ENCODE data around the gene FMN1.

The FMN1 gene

GRCh38 chr15:32879980-32880379, 314.5 kb downstream of the FMN1 start:
- Histone ChIP-seq H3K36me3 (ENCODE audit: control insufficient read depth, insufficient read depth, low read length) (no peaks in the 10 kb centered on the region), H3K27ac (ENCODE audit: low read length) (no peak overlapping the region), H3K9me3 (ENCODE audit: control insufficient read depth, insufficient read depth, low read length) (no peaks in the 10 kb centered on the region), H3K27me3 (ENCODE audit: control insufficient read depth, insufficient read depth, low read length) (no peaks in the 10 kb centered on the region), H3K4me3 (ENCODE audit: low read length) (no peak overlapping the region), H3K4me1 (ENCODE audit: control insufficient read depth, insufficient read depth, low read length) (no peaks in the 10 kb centered on the region)
- WGBS (ENCODE audit: insufficient coverage, insufficient read length) = no CpG with 5 or more reads among the region's 6 CpGs
- DNase-seq (ENCODE audit: low read depth, low spot score) = no peak

GRCh38 chr15:32878869-32879805, 315.4 kb downstream of the FMN1 start:
- Histone ChIP-seq H3K9me3 (ENCODE audit: control insufficient read depth, insufficient read depth, low read length) (no peaks in the 10 kb centered on the region), H3K4me1 (ENCODE audit: control insufficient read depth, insufficient read depth, low read length) (no peaks in the 10 kb centered on the region), H3K36me3 (ENCODE audit: control insufficient read depth, insufficient read depth, low read length) (no peaks in the 10 kb centered on the region), H3K27ac (ENCODE audit: low read length) (no peak overlapping the region), H3K27me3 (ENCODE audit: control insufficient read depth, insufficient read depth, low read length) (no peaks in the 10 kb centered on the region), H3K4me3 (ENCODE audit: low read length) (no peak overlapping the region)
- no CpG with 5 or more reads among the region's 5 CpGs for WGBS (ENCODE audit: insufficient coverage, insufficient read length)
- no peak for DNase-seq (ENCODE audit: low read depth, low spot score)

GRCh38 chr15:32878342-32878741, 316.2 kb downstream of the FMN1 start:
- no peak for DNase-seq (ENCODE audit: low read depth, low spot score)
- Histone ChIP-seq H3K27ac (ENCODE audit: low read length) (no peak overlapping the region), H3K27me3 (ENCODE audit: control insufficient read depth, insufficient read depth, low read length) (no peaks in the 10 kb centered on the region), H3K9me3 (ENCODE audit: control insufficient read depth, insufficient read depth, low read length) (no peaks in the 10 kb centered on the region), H3K4me1 (ENCODE audit: control insufficient read depth, insufficient read depth, low read length) (no peaks in the 10 kb centered on the region), H3K36me3 (ENCODE audit: control insufficient read depth, insufficient read depth, low read length) (no peaks in the 10 kb centered on the region), H3K4me3 (ENCODE audit: low read length) (no peak overlapping the region)
- no CpG with 5 or more reads among the region's 1 CpG for WGBS (ENCODE audit: insufficient coverage, insufficient read length)

DNA sequence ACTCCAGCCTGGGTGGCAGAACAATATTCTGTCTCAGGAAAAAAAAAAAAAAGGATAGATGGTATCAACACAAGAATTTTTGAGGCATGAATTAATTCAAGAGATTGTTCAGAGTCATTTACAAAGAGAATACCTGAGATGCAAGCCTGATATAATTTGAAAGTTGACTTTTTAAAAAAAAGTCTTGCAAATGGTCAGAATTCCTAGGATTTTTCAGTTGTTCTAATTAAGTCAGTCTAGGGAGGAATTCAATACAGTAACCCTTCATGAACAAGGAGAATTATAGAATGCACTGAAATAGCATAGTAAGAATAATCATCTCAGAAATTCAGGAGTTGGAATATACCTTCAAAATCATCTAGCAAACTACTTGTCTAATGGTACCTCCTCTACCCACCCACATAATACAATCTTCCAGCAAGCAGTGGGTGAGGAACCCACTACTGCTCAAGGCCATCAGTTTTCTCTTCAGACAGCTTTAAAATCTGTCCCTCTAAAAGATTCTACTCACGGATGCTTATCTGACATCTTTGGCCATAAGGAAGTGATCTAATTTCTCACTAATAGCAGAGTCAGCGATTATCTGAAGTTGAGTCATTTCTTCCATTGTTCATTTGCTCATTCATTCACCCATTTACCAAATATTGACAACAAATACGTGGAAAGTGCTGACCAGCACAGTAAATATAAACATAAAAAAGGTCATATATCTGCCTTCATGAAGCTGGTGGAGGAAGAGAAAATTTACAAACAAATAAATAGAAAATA, 317.1 kb downstream of the FMN1 start:
- Histone ChIP-seq H3K27ac (ENCODE audit: low read length) (no peak overlapping the region), H3K27me3 (ENCODE audit: control insufficient read depth, insufficient read depth, low read length) (no peaks in the 10 kb centered on the region), H3K36me3 (ENCODE audit: control insufficient read depth, insufficient read depth, low read length) (no peaks in the 10 kb centered on the region), H3K4me3 (ENCODE audit: low read length) (no peak overlapping the region), H3K9me3 (ENCODE audit: control insufficient read depth, insufficient read depth, low read length) (no peaks in the 10 kb centered on the region), H3K4me1 (ENCODE audit: control insufficient read depth, insufficient read depth, low read length) (no peaks in the 10 kb centered on the region)
- DNase-seq (ENCODE audit: low read depth, low spot score) = no peak
- WGBS (ENCODE audit: insufficient coverage, insufficient read length) = no CpG with 5 or more reads among the region's 3 CpGs

DNA sequence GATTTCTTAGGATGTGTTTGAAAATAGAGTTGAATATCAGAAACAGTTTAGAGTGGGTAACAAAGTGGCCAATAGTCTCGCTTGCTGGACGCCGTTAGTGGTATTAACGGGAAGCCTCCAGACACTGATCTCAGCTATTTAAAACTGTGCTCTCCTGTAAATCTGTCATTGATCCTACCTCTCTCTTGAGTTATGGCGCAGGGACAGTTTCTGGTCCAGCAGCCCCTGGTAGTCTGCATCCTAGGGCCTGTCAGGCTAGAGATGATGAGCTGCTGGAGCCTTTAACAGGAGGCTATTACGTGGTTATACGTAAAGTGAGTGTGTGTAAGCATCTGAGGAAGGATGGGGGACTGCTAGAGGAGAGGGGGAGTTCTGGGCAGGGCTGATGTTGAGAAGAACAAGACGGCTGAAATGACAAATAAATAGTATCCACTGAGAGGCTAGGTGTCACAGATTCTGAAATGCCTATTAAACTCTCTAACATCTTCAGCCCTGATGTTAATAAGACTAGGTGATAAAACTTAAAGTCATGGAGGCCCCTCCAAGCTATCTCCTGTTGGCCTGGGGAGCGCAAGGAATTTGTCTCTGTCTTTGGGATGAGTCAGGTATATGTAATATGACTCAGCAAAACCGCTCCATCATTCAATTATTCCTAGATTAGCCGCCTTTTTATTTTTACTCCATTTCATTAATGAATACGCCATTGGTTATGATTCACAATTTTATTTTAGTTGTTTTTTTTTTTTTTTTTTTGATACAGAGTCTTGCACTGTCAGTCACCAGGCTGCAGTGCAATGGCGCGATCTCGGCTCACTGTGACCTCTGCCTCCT, 321.0 kb downstream of the FMN1 start:
- WGBS (ENCODE audit: insufficient coverage, insufficient read length) = no CpG with 5 or more reads among the region's 15 CpGs
- Histone ChIP-seq H3K36me3 (ENCODE audit: control insufficient read depth, insufficient read depth, low read length) (no peaks in the 10 kb centered on the region), H3K4me1 (ENCODE audit: control insufficient read depth, insufficient read depth, low read length) (no peaks in the 10 kb centered on the region), H3K4me3 (ENCODE audit: low read length) (no peak overlapping the region), H3K27me3 (ENCODE audit: control insufficient read depth, insufficient read depth, low read length) (no peaks in the 10 kb centered on the region), H3K9me3 (ENCODE audit: control insufficient read depth, insufficient read depth, low read length) (no peaks in the 10 kb centered on the region), H3K27ac (ENCODE audit: low read length) (no peak overlapping the region)
- no peak for DNase-seq (ENCODE audit: low read depth, low spot score)

GRCh38 chr15:32872621-32873283, 321.8 kb downstream of the FMN1 start:
- H3K4me3 ChIP-seq (ENCODE audit: low read length) = no peak overlapping the region
- H3K27ac ChIP-seq (ENCODE audit: low read length) = no peak overlapping the region
- no peaks in the 10 kb centered on the region for H3K27me3 ChIP-seq (ENCODE audit: control insufficient read depth, insufficient read depth, low read length)
- no CpG with 5 or more reads among the region's 5 CpGs for WGBS (ENCODE audit: insufficient coverage, insufficient read length)
- H3K4me1 ChIP-seq (ENCODE audit: control insufficient read depth, insufficient read depth, low read length) = no peaks in the 10 kb centered on the region
- no peaks in the 10 kb centered on the region for H3K9me3 ChIP-seq (ENCODE audit: control insufficient read depth, insufficient read depth, low read length)
- no peak for DNase-seq (ENCODE audit: low read depth, low spot score)
- H3K36me3 ChIP-seq (ENCODE audit: control insufficient read depth, insufficient read depth, low read length) = no peaks in the 10 kb centered on the region

- no peaks in the 10 kb centered on the region for H3K27me3 ChIP-seq (ENCODE audit: control insufficient read depth, insufficient read depth, low read length)
- H3K4me1 ChIP-seq (ENCODE audit: control insufficient read depth, insufficient read depth, low read length) = no peaks in the 10 kb centered on the region
- DNase-seq (ENCODE audit: low read depth, low spot score) = no peak
- H3K27ac ChIP-seq (ENCODE audit: low read length) = no peak overlapping the region
- H3K4me3 ChIP-seq (ENCODE audit: low read length) = no peak overlapping the region
- no peaks in the 10 kb centered on the region for H3K9me3 ChIP-seq (ENCODE audit: control insufficient read depth, insufficient read depth, low read length)
- WGBS (ENCODE audit: insufficient coverage, insufficient read length) = no CpG with 5 or more reads among the region's 2 CpGs
- no peaks in the 10 kb centered on the region for H3K36me3 ChIP-seq (ENCODE audit: control insufficient read depth, insufficient read depth, low read length)
These were observed 322.6 kb downstream of the FMN1 start for GRCh38 chr15:32871883-32872282.

DNA sequence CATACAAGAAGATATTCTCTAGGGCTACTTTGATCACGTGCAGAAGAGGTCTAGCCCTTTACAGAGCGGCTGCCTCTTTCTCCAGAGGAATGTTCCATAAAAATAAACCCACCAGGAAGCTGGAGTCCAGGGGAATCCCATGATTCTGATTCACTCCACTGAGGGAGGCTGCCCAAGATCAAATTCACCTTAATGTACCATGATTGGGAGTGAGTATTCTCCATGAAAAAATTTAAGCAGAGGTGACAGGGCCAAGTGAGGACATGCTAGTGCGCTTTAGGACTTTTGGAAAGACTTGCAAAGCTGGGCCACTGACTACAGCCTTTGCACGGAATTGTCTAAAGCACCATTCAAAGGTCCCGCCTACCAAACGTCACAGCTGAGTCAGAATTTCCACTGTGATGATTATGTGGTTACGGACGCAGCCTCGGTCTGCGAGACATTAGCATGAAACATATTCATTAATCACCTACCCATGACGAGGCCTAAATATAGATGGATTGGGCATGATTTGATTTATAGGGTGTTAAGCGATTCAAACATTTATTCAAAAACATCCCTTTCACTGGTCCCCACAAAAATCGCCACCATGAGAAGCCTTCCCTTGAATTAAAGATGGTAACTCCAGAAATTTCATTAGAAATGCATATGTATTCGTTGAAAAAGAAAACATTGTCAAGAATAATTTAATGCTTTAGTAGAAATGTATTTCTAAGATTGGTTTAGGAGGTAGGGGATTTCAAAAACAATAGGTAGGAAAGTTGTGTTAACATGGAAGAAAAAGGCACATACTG, 324.1 kb downstream of the FMN1 start:
- Histone ChIP-seq H3K4me3 (ENCODE audit: low read length) (no peak overlapping the region), H3K4me1 (ENCODE audit: control insufficient read depth, insufficient read depth, low read length) (no peaks in the 10 kb centered on the region), H3K27ac (ENCODE audit: low read length) (no peak overlapping the region), H3K27me3 (ENCODE audit: control insufficient read depth, insufficient read depth, low read length) (no peaks in the 10 kb centered on the region), H3K9me3 (ENCODE audit: control insufficient read depth, insufficient read depth, low read length) (no peaks in the 10 kb centered on the region), H3K36me3 (ENCODE audit: control insufficient read depth, insufficient read depth, low read length) (no peaks in the 10 kb centered on the region)
- no peak for DNase-seq (ENCODE audit: low read depth, low spot score)
- WGBS (ENCODE audit: insufficient coverage, insufficient read length) = no CpG with 5 or more reads among the region's 14 CpGs

- no peaks in the 10 kb centered on the region for H3K36me3 ChIP-seq (ENCODE audit: control insufficient read depth, insufficient read depth, low read length)
- no CpG with 5 or more reads among the region's 4 CpGs for WGBS (ENCODE audit: insufficient coverage, insufficient read length)
- no peak overlapping the region for H3K27ac ChIP-seq (ENCODE audit: low read length)
- H3K27me3 ChIP-seq (ENCODE audit: control insufficient read depth, insufficient read depth, low read length) = no peaks in the 10 kb centered on the region
- no peak for DNase-seq (ENCODE audit: low read depth, low spot score)
- no peaks in the 10 kb centered on the region for H3K4me1 ChIP-seq (ENCODE audit: control insufficient read depth, insufficient read depth, low read length)
- no peaks in the 10 kb centered on the region for H3K9me3 ChIP-seq (ENCODE audit: control insufficient read depth, insufficient read depth, low read length)
- no peak overlapping the region for H3K4me3 ChIP-seq (ENCODE audit: low read length)
These were observed 324.7 kb downstream of the FMN1 start for GRCh38 chr15:32869776-32870175.
